Measurements from ENCODE around the gene CIDEC. TPM values are rescaled to one million over a fixed set of nuclear protein-coding genes. Genes with fewer than 3 reads are reported as not detected.

Gene CIDEC
- total and polyA plus RNA-seq, 2 of the 13 experiments (the other 11 are each of a cell fraction or from before 2014, with no cell fraction given): 2.5 to 10.4 TPM

DNA sequence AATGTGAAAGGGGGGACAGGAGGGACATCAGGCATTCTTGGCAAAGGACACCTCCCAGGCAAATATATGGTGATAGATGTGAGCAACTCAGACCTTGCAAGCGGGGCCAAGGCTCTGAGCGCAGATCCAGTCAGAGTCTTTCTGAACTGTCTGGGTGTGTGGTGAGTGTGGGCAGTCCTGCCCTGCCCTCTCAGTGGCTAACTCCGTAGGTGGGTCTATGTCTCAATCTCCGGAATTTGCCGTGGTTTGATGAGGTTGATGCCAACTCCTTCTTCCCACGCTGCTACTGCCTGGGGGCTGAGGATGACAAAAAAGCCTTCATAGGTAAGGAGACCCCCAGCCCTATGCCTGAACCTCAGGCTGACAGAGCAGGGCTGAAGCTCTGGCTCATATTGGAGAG, 62.6 kb downstream of the CIDEC start:
- in situ Hi-C loops (cut with HindIII; ENCODE audit: extremely low pct_ligation_motif_present, low pct_unique_long_range_greater_than_20kb) (no loop called here), intact Hi-C loops (cut with micrococcal nuclease; ENCODE audit: unreplicated experiment) (no loop called here)
- CTCF ChIA-PET (ENCODE audit: low intra/inter-chr PET ratio, low total read pairs): no interaction called here
- Histone ChIP-seq H3K27ac (ENCODE audit: extremely low read length, insufficient read depth, low read length) (no peak overlapping the region), H3K4me2 (ENCODE audit: low read depth, low read length) (no peak overlapping the region), H3K79me2 (ENCODE audit: insufficient read depth, low read length) (no peaks in the 10 kb centered on the region), H4K20me1 (ENCODE audit: insufficient read depth, low read length) (no peaks in the 10 kb centered on the region), H3K27me3 (ENCODE audit: control insufficient read depth in 1 of 2, insufficient read depth in 2 of 2, low read length in 2 of 2) (no peaks in the 10 kb centered on the region), H3K36me3 (replicated peaks in 1 of 2; ENCODE audit: control insufficient read depth in 1 of 2, insufficient read depth in 2 of 2, low read length in 2 of 2) (peaks cover 4 to 14% of the 10 kb centered on the region in 2 experiments; a peak in 4 of 5 replicates), H3K4me1 (ENCODE audit: insufficient read depth, low read length) (no peaks in the 10 kb centered on the region), H2AFZ (ENCODE audit: low read length) (no peak overlapping the region), H3K9ac (ENCODE audit: insufficient read depth, low read depth, low read length) (no peak overlapping the region), H3K4me3 (replicated peaks in 1 of 3; ENCODE audit: insufficient read depth in 1 of 3, low read depth in 2 of 3, low read length in 3 of 3) (no peak overlapping the region), H3K9me3 (ENCODE audit: low read length) (no peaks in the 10 kb centered on the region)
- no TSS peak for BruUV-seq (replicated peaks)
- DNase-seq (ENCODE audit: low spot score) (no peak), FAIRE-seq (no peak), ATAC-seq (no peak)
- POLR2A ChIA-PET: no interaction called here
- 93% methylated on average over 4 of the region's 6 CpGs for WGBS (ENCODE audit: low lambda C conversion rate)
- no peak for TF ChIP-seq ZBTB4 (CRISPR knock-in tag; IDR thresholded peaks at IDR 0.05; ENCODE audit: borderline replicate concordance)
- TF ChIP-seq FOXC1 (CRISPR knock-in tag; IDR thresholded peaks at IDR 0.05; ENCODE audit: borderline replicate concordance): no peak
- TF ChIP-seq ZNF30 (CRISPR knock-in tag; IDR thresholded peaks at IDR 0.05): no peak
- no peak for TF ChIP-seq KMT2A (CRISPR knock-in tag; IDR thresholded peaks at IDR 0.05)
- no peak for TF ChIP-seq GPN1 (CRISPR knock-in tag; IDR thresholded peaks at IDR 0.05; ENCODE audit: borderline replicate concordance)
- TF ChIP-seq SATB2 (CRISPR knock-in tag; IDR thresholded peaks at IDR 0.05): no peak
- TF ChIP-seq TEAD3 (CRISPR knock-in tag; optimal IDR thresholded peaks at IDR 0.05; ENCODE audit: borderline replicate concordance): no peak
- no peak for TF ChIP-seq YY1 (IDR thresholded peaks at IDR 0.05; ENCODE audit: insufficient read depth, insufficient replicate concordance, low read depth, low read length)
- TF ChIP-seq DBP (CRISPR knock-in tag; IDR thresholded peaks at IDR 0.05; ENCODE audit: not compliant biosample characterization): no peak
- no peak for TF ChIP-seq ZNF24 (IDR thresholded peaks at IDR 0.05)
- no peak for TF ChIP-seq ZNF780A (CRISPR knock-in tag; IDR thresholded peaks at IDR 0.05)
- TF ChIP-seq ZNF546 (CRISPR knock-in tag; conservative IDR thresholded peaks at IDR 0.05): no peak
- TF ChIP-seq ISL2 (CRISPR knock-in tag; IDR thresholded peaks at IDR 0.05): no peak
- TF ChIP-seq IRX3 (CRISPR knock-in tag; IDR thresholded peaks at IDR 0.05; ENCODE audit: borderline replicate concordance, low read depth): no peak
- TF ChIP-seq, protein P1, sequence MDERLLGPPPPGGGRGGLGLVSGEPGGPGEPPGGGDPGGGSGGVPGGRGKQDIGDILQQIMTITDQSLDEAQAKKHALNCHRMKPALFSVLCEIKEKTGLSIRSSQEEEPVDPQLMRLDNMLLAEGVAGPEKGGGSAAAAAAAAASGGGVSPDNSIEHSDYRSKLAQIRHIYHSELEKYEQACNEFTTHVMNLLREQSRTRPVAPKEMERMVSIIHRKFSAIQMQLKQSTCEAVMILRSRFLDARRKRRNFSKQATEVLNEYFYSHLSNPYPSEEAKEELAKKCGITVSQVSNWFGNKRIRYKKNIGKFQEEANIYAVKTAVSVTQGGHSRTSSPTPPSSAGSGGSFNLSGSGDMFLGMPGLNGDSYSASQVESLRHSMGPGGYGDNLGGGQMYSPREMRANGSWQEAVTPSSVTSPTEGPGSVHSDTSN (CRISPR knock-in tag; IDR thresholded peaks at IDR 0.05): no peak
- TF ChIP-seq, protein P2, sequence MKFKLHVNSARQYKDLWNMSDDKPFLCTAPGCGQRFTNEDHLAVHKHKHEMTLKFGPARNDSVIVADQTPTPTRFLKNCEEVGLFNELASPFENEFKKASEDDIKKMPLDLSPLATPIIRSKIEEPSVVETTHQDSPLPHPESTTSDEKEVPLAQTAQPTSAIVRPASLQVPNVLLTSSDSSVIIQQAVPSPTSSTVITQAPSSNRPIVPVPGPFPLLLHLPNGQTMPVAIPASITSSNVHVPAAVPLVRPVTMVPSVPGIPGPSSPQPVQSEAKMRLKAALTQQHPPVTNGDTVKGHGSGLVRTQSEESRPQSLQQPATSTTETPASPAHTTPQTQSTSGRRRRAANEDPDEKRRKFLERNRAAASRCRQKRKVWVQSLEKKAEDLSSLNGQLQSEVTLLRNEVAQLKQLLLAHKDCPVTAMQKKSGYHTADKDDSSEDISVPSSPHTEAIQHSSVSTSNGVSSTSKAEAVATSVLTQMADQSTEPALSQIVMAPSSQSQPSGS (CRISPR knock-in tag; IDR thresholded peaks at IDR 0.05): no peak
- TF ChIP-seq, protein P3, sequence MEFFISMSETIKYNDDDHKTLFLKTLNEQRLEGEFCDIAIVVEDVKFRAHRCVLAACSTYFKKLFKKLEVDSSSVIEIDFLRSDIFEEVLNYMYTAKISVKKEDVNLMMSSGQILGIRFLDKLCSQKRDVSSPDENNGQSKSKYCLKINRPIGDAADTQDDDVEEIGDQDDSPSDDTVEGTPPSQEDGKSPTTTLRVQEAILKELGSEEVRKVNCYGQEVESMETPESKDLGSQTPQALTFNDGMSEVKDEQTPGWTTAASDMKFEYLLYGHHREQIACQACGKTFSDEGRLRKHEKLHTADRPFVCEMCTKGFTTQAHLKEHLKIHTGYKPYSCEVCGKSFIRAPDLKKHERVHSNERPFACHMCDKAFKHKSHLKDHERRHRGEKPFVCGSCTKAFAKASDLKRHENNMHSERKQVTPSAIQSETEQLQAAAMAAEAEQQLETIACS (CRISPR knock-in tag; IDR thresholded peaks at IDR 0.05): no peak

All from HepG2 (cell line).